Measurements from ENCODE around the gene PLCB2.

Gene PLCB2

DNA sequence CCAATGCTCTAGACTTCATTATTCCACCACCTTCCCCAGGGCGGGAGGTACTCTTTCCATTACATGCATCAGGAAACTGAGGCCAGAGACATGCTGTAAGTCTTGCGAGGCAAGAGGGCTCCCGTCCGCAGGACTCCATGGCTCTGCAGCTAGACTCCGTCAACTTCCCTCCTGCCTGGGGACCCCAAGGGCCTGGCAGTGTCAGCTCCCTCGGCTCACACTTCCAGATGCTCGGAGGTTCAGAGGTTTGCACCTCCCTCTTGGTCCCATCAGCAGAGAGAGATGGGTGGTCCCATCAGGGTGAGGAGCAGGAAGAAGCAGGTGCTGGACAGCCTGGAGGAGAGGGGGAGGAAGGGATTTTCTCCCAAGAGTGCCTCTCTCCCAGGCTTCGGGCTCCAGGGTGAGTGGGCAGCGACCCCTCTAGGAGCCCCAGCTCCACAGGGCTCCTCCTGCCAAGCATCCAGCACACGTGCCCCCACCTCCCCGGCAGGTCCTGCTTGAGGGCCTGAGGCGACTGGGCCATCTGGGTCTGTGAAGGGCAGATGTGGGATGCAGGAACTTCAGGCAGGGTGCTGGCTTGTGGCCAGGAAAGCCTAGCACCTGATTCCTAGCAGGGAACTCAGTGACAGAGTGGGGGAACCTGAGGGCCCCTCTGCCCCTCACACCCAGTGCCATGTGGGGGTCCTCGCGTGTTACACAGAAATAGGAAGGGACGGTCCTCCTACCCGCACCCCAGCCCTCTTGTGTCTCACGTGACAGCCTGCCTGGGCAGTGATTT, 59.5 kb downstream of the PLCB2 start:
- no peak for DNase-seq (ENCODE audit: low read depth)

DNA sequence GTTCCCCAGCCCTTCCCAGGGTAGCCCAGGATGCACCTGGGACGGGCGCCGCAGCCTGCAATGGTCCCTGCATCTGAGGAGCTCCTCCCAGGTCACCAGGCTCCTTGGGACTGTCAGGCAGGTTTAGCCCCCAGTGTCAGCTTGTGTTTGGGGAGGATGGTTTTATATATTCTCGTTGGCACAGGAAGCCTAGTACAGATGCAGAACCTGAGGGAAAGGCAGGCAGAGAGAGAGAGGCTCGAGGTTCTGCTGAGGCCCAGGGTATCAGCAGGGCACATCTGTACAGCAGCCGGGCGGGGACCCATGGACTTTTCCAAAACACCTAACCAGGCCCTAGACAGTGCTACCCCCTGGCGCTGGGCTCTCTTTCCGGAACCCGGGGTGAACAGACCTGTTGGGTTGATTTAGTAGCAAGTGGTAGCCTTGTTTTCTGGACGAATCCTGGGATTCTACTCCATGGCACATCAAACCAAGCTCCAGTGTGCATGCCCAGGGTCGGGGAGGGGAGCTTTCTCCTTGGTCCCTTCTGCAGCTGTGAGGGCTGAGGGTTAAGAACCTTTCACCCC, 60.2 kb downstream of the PLCB2 start:
- no peak for DNase-seq (ENCODE audit: low read depth)

DNA sequence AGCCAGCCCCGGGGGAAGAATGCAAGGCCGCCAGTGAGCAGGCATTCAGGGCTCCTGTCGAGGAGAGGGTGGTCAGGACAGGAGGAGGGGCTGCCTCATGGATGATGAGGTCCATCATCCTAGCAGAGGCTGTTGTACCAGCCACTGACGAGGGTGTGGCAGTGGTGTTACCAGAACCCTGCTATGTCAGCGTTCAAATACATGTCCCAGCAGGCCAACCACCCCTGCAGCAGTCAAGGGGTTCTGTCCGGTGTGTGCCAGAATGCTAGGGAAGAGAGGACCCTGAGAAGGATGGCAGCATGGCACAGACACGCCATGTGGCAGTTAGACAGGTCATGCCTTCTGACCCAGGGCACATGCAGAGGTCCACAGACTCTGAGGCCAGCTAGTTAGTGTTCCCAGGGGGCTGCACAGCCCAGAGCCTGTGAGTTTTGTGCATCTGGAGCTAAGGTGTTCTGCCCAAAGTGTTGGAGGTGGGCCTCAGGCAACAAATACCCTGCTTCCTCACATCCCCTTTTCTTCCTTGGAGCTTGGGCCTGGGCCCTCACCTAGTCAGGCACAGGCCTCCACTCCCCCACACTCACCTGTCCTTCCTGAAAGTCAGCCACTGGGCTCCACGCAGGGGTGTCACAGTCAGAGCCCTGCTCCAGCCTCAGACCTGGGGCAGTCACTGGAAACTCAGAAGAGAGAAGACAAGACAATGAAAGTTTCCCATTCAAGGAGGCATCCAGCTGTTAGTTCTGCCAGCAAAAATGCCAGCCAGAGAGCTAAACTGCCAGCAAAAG, 61.0 kb downstream of the PLCB2 start:
- DNase-seq (ENCODE audit: low read depth), result no peak

GRCh38 chr15:40245666-40246450, 61.9 kb downstream of the PLCB2 start:
- no peak for DNase-seq (ENCODE audit: low read depth)

DNA sequence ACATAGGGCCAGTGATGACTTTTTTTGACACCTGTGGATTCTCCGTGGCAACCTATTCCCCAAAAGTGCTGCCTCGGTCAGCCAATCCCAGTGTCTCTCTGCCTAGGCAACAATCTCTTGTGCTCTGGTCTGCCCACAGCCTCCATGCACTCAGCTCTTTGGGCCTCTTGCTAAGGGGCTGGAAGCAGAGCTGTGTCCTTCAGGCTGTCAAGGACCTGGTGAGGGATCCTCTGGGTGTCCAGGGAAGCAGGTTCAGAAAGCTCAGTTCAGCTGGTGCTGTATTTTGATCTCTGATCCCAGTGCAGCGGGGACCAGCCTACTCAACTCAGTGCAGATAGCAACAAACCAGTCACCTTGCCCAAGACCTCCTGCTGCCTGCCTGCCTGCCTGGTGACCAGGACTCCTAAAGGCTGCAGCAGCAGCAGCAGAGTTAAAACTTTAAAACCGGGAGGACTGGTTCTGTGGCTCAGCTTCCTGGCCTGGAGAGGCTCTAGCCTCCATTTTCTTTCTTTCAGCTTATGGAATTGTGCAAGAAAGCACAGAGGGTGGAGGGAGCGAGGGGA, 62.7 kb downstream of the PLCB2 start:
- DNase-seq (ENCODE audit: low read depth), result no peak

DNA sequence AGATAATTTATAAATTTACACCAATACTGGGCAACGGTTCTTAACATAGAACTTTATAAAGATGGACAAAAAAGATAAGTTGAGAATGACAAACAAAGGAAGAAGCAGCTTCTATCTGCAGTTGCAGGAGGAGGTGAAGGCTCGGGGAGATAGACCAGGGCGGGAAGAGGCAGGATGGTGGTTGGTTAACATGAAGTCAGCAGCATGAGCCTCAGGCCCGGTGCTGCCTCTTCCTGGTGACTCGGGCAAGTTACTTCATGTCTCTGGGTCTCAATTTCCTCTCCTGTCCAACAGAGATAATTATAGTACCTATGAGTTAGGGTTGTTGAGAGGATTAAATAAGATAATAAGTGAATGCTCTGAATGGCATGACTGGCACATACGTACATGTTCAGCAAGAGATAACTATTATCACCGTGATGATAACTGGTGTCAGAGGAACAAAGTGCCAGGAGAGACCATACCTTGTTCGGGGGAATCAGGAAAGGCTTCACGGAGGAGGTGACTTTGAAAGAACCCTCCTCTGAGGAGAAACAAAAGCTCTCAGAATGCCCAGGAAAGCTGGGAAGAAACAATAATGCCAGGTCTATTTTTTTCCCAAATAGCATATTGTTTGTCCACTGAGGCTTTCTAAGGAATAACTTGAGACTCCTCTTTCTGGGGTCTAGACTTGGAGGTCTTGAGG, 64.5 kb downstream of the PLCB2 start:
- DNase-seq (ENCODE audit: low read depth), result no peak

GRCh38 chr15:40242601-40243000, 65.1 kb downstream of the PLCB2 start:
- no peak for DNase-seq (ENCODE audit: low read depth)

DNA sequence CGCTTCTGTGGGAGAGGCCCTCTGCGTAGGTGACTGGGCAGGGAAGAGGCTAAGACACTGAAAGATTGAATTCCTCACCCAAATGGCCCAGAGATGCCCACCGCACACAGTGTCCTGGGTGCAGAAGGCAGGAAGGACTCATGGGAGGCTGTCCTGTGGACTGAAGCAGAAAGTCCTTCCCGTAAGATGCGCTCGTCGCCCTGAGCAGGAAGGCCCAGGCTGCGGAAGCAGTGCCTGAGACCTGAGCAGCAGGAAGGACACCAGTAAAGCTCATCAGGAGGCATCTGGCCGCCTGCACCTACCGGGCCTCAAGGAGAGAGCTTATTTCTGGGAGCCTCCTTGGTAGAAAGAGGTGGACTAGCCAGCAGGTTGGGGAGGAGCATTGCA, 65.5 kb downstream of the PLCB2 start:
- no peak for DNase-seq (ENCODE audit: low read depth)

- DNase-seq (ENCODE audit: low read depth), result no peak
Measured at GRCh38 chr15:40241269-40242212, 66.2 kb downstream of the PLCB2 start.

DNA sequence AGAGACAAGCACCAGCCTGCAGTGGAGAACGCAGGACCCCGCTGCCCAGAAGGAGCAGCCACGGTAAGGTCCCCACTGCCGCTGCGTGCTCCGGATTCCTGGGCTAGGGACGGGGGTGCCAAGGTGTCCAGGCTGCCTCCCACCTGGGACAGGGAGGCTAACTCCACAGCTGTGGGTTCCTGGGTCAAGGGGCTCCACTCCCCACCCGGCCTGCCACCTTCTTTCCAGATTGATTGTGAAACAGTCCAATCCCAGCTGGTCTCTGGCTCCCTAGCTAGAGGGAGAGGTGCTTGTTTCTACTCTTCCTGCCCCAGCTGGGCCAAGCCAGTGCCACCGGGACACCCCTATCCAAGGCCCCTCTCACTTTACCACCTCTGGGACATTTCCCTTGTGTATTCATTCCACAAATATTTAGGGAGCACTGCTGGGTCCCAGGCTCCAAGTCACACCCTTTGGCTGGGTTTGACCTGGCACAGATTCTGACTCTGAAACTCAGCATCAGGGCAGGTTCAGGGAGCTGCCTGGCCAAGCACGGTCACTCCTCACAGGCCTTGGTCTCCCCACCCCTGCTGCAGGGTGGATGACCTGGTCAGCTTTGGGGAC, 67.0 kb downstream of the PLCB2 start:
- no peak for DNase-seq (ENCODE audit: low read depth)

DNA sequence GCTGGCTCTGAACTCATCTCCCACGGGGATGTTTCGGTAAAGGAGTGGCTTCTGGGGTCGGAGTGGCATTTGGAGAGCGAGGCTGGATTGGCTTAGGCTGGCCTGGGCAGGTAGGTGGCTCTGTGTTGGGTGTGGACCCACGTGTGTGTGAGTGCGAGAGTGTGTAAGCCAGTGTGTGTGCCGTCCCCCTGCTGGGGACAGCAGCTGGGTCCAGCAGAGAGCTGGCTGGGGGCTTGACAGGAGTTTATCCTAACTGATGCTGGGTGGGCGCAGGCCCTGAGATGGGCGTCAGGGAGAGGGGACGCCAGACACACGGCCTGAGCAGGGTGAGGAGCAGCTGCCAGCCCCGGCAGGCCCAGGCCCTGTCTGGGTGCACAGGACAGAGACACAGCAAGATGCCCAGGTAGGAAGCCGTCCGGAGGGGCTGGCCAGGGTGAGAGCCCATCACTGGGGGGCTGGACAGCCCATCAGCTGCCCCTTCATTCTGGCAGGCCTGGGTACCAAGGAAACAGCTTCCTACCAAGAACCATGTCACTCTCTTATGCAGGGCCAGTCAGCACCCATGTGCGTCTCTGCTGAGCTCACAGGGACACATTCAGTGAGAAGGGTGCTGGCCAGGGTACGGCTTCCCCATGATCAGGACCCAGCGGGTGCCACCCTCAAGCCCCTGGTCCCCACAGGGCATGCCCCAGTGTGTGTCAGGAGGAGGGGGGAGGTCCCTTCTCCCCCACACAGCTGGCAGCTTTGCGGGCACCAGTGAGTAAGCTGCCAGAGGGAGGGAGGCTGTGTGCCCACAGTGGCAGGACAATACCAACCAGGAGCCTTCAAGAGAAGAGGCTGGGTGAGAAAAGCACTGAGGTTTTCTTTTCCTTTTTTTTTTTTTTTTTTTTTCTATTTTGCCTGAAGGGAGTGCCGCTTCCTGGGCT, 67.8 kb downstream of the PLCB2 start:
- no peak for DNase-seq (ENCODE audit: low read depth)

GRCh38 chr15:40239404-40239692, 68.4 kb downstream of the PLCB2 start:
- DNase-seq (ENCODE audit: low read depth), result no peak

DNA sequence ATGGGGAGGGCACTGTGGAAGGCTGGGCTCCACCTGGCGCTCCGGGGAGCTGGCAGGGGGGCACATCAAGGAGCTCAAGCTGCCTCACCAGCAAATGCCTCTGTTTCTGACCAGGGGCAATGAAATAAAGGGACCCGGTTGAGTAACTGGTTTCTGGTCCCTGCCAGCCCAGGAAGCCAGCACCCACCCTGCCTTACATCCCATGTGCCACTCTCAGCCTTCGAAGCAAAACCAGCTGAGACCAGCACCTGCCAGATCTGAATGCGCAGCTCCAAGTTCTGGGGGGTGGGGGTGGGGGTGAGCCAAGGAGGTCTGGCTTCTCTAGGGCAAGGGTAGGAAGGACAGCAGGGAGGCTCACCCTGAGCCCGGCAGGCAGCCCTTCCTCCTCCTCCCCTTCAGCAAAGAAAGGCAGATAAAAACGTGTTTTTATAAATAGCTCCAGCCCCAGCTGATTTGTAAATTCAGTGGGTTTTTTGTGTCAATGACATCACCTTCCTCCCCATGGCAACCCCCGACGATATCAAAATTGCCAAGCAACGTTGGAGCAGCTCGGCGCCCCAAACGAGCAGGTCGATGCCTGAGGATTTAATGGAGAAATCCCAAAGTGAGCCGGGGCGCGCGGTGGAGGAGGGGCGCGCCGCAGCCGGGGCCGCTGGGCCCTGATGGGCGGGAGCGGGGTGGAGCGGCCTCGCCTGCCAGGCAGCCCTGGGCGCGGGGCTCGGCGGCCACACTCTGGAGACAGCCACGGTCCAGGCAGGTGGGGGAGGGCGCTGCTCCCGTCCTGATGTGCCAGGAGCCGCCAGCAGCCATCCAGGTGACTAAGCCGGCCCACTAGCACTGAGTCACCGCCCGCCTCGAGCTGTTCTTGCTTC, 69.0 kb downstream of the PLCB2 start, which contains the start of gene PAK6:
PAK6 (plus strand) TSS at position 532 of the 872 bp plus-strand sequence. CDS start 25,723 bp downstream, outside the sequence.
- no peak for DNase-seq (ENCODE audit: low read depth)

All from HS-27A (cell line).